ENCODE data around the gene TBCA. TPM values are rescaled to one million over a fixed set of nuclear protein-coding genes. Genes with fewer than 3 reads are reported as not detected.

The TBCA gene
- total and polyA plus RNA-seq, 9 of the 15 experiments (the other 6 are each of a cell fraction or from before 2014, with no cell fraction given), result 164 to 661 (median 334) TPM

GRCh38 chr5:77775790-77776553, at the start of gene TBCA (continued):
- TF ChIP-seq ARID4B (CRISPR knock-in tag; IDR thresholded peaks at IDR 0.05) (no peak), ZNF609 (CRISPR knock-in tag; IDR thresholded peaks at IDR 0.05; ENCODE audit: borderline replicate concordance) (0 out of 2 replicates have a peak, but pooled peaks have one; percentile 37), HINFP (tag; conservative IDR thresholded peaks at IDR 0.05; ENCODE audit: low read depth) (no peak), ZNF263 (CRISPR knock-in tag; IDR thresholded peaks at IDR 0.05; ENCODE audit: borderline replicate concordance) (no peak; the same call in 1 of the 2 replicates), PTBP1 (IDR thresholded peaks at IDR 0.05; ENCODE audit: low read depth, low read length) (no peak), ZC3H11A (IDR thresholded peaks at IDR 0.05; ENCODE audit: low read depth, low read length) (no peak), ESRRA (IDR thresholded peaks at IDR 0.05; ENCODE audit: borderline replicate concordance, low read depth) (peak; percentile 37; the same call in 1 of the 2 replicates), ATF3 (IDR thresholded peaks at IDR 0.05) (no peak), ATF3 (CRISPR knock-in tag; conservative IDR thresholded peaks at IDR 0.05) (no peak), ZFP91 (CRISPR knock-in tag; IDR thresholded peaks at IDR 0.05) (no peak), SRSF7 (optimal IDR thresholded peaks at IDR 0.05; ENCODE audit: low read depth, low read length) (no peak), NFYB (IDR thresholded peaks at IDR 0.05; ENCODE audit: extremely low read depth, insufficient read length) (no peak)
